ENCODE data around the gene DMXL1.

The DMXL1 gene, protein sequence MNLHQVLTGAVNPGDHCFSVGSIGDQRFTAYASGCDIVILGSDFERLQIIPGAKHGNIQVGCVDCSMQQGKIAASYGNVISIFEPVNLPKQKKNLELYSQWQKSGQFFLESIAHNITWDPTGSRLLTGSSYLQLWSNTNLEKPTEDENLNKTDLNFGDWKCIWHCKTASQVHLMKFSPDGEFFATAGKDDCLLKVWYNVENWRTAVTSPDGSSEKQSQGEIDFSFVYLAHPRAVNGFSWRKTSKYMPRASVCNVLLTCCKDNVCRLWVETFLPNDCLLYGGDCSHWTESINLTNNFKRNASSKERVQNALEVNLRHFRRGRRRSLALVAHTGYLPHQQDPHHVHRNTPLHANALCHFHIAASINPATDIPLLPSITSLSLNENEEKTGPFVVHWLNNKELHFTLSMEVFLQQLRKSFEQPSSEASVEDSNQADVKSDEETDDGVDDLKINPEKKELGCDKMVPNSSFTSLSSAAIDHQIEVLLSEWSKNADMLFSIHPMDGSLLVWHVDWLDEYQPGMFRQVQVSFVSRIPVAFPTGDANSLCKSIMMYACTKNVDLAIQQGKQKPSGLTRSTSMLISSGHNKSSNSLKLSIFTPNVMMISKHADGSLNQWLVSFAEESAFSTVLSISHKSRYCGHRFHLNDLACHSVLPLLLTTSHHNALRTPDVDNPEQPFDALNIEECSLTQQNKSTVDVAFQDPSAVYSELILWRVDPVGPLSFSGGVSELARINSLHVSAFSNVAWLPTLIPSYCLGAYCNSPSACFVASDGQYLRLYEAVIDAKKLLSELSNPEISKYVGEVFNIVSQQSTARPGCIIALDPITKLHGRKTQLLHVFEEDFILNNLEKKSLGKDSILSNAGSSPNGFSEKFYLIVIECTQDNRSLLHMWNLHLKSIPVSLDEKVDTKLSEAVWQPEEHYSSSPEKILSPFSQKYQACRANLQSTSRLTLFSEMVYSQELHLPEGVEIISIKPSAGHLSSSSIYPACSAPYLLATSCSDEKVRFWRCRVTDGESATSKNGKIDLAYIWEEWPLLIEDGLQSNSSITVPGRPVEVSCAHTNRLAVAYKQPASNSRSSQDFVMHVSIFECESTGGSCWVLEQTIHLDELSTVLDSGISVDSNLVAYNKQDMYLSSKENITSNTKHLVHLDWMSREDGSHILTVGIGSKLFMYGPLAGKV (N-terminal part only)

DNA sequence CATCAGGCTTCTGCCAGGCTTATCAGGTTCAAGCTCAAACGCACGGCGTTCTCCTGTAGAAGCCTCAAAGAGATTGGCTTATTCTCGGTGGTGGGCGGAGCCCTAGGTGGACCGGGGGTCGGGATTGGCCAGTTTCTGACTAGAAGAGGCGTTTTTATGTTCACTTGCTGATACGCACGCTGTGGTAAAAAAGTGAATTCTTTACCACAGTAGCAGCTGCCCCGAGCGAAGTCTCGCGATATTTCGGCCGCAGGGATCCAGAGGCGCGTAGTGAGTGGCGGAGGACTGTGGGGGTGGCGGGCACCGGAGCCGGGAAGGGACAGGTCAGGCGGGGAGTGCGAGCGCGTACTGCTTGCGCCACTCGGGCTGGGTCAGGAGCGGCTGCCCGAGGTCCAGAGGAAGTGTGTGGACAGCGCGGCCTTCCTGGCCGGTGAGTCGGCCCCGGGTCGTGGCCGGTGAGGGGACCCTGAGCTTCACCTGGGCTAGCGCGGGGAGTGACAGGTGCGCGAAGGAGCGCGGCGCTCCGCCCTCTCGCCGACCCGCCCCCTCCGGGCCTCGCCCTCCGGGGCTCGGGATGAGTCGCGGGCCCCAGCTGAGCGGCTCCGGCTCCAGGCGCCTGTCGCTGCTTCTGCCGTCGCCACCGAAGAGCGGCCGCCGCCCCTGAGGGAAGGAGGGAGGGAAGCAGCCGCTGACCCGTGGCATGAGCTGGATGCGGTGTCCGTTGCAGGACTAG, at the start of gene DMXL1:
TSS of gene DMXL1 (plus strand) at position 260 of the 733 bp plus-strand sequence. CDS start 483 bp downstream, outside the sequence.
- DNase-seq = peak; percentile 99

DNA sequence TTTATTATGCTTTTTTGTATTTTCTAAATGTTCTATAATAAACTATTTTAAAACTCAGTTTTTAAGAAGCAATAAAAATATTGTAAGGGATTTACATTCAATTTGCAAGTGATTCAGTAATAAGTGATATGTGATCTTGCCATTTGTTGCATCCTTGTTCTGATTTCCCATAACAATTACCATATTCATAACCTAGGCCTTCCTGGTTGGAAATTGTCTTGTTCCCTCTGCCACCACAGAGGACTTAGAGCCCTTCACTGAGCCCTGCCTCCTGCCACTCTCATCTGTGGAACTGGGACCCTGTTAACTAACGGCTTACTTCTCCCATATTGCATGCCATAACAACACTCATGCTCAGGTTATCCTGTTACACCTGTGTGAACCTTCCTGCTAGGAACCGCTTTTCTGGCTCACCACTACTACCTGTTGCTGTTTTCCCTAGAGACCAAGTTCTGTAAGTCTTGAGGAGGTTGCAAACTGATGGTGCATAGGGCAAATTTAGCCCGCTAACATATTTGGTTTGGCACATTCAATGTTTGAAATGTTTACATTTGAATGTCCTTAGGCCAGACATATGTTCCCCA, 49.6 kb upstream of the DMXL1 start:
- no peak for DNase-seq

DNA sequence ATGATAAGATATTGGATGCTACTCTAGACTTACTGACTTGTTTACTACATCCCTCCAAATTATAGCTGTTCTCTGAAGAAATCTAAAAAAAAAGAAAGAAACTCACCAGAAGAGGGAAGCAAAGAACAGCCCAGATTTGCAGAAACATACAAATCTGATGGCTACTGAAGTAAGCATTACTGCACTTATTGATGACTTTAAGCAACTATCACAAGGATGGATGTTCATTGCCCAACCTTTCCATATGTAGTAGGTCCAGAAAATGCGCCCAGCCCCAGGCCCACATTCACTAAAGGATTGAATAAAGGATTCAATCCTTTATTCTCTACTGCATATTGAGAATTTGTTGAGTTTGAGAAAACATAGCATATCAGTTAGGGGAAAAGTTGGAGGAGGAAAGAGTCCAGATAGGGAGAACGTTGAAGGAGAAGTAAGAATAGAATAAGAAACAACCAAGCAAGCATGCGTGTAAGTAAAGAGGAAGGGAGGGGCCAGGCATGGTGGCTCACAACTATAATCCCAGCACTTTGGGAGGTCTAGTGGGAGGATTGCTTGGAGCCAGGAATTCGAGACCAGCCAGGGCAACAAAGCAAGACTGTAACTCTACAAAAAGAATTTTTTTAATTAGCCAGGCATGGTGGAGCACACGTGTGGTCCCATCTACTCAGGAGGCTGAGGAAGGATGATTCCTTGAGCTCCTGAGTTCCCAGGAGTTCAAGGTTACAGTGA, 48.7 kb upstream of the DMXL1 start:
- peak; percentile 51 for DNase-seq

DNA sequence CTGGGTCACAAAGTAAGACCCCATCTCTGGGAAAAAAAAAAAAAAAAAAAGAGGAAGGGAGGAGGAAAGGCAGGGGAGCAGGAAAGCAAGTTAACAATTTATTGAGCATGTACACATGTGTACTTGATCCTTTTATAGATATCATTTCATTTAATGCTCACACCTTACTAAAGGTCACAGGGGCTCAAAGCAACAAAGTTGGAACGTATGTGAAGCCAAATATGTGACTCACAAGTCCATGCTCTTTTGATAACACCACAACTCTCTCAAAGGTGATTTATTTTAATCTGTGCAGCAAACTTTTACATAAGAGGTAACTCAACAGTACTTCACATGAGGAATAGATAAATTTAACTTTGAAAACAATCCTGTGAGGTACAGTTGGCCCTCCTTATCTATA, 48.1 kb upstream of the DMXL1 start:
- no peak for DNase-seq

DNA sequence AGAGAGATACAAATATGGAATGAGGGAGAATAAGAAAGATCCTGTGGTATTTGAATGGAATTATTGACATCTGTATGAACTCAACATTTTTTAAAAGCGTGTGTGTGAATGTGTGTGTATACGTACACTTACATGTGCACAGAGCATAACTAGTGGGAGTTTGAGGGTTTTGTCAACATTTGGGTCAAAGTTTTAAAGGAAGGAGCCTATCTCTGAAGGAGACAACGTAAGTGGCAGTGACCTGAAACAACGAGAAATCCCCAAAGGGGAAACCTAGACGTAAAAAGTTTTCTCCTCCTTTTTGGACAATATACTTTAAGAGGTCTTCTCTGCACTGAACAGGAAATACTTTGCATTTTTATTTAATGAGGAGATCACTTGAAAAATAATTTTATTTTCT, 42.3 kb upstream of the DMXL1 start:
- no peak for DNase-seq

DNA sequence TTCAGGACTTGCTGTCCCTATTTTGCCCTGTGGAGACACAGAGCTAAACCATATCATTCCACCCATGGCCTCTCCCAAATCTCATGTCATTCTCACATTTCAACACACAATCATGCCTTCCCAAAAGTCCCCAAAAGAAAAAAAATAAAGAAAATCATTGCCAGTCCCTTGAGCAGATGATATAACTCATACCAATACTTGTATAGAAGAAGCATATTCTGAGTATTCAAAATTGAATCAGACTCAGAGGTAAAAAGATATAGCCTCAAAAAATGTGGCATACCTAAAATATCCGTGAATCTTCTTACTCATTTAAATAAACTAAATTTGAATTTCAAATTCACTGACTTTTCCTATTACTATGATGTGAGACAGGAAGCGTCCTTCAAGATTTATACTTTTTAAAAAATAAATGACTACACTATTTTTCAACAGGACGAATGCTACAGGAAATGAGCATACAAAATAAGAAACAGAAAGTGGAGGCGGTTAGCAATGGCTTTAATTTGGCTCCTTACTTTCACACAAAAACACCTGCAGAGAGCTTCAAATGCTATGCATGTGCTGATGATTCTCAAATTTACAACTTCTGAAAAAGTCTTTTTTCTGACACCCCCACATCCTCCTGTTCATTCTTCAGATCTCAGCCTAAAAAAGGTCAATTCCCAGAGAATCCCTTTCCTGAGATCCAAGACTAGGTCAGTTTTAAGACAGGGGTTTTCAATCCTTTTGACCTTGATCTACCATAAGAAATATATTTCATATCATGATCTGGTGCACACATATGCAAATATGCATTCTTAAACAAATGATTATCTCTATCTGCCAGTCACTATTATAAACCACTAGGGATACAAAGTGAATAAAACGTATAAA, 39.6 kb upstream of the DMXL1 start:
- DNase-seq = peak; percentile 27

DNA sequence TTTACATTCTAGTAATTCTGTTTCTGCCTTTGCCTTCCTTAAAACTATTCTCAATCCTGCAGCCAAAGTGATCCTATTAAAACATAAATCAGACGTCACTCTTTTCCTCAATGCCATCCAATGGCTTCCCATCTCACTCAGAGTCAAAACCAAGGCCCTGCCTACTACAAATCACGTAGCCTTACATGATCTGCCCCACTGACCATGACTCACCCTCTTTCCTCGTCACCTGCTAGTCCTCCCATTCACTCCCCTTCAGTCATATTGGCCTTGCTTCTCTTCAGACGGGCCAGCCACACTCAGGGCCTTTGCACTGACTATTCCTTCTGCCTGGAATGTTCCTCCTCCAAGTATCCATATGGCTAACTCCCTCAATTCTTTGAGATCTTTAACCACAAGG, 39.0 kb upstream of the DMXL1 start:
- no peak for DNase-seq

DNA sequence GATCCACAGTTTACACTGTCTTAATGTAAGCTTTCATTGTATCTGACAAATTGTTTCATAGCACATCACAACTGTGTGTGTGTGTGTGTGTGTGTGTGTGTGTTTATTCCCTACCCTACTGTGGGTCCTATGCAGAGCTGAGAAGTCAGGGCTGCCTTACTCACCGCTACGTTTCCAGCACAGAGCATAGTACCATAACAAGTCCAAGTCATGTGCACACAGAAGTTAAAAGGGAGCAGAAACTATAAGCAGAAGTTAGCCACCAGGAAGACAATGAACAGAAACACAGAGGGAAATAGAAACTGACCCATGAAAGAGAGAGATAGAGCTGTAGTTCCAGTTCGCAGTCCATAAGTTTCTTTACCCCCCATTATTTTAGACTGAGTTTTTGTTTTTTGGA, 38.2 kb upstream of the DMXL1 start:
- DNase-seq = no peak

DNA sequence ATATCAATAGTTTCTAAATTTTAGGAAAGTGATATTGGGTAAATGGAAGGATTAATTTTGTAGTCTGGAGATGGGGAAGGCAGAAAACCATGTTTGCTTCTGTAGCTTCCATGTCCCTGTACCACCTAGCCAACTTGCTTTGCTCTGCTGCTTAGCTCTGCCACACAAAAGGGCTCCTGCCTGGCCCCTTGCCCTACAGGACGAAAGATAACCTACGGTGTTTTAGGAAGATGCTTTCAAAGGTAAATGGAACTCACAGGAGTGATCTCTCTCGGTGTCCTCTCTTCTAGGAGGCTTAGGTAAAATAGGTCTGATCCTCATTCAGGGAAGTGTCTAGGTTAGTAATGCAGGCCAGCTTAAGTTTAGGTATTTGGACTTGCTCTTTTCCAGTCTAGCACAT, 37.8 kb upstream of the DMXL1 start:
- no peak for DNase-seq

DNA sequence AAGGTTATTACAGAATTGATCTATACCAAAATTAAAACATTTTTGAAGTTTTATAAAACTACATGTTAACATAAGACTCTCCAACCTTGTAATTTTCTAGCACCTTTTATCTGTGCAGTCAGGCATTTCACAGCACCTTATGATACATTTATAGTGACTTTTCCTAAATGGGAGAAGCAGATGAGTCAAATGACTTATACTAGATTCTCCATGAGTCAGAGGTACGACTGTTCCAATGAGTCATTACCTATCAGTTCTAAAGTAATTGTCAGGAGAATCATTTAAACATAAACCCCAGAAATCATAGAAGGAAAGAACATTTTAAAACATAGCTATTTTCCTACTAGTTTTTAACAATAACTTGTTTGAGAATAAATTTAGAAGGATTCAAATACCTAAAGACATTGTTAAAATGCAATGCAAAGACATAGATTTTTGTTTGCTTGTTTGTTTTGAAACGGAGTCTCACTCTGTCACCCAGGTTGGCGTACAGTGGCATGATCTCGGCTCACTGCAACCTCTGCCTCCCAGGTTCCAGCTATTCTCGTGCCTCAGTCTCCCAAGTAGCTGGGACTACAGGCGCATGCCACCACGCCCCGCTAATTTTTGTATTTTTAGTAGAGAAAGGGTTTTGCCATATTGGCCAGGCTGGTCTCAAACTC, 34.7 kb upstream of the DMXL1 start:
- DNase-seq = no peak

DNA sequence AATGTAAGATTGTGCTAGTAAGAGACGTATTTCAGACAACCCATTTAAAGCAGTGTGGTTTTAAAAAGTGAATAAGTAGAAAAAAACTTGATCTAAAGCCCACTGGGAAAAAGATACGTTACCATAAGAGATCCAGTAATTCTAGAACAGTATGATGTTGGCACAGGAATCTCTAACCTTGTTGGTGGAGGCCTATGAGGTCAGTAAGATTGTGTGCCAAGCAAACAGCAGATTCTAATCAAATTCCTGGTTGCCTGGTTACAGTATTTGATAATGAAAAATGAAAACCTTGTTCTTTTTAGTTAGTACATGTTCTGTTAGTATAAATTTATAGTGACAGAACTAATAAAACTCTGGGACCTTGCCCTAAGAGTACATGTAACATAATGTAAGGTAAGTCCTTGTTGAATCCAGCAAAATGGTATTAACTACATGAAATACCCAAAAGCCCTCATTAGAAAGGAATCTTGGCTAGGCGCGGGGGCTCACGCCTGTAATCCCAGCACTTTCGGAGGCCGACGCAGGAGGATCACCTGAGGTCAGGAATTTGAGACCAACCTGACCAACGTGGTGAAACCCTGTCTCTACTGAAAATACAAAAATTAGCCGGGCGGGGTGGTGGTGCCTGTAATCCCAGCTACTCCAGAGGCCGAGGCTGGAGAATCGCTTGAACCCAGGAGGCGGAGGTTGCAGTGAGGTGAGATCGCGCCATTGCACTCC, 33.2 kb upstream of the DMXL1 start:
- DNase-seq = no peak

DNA sequence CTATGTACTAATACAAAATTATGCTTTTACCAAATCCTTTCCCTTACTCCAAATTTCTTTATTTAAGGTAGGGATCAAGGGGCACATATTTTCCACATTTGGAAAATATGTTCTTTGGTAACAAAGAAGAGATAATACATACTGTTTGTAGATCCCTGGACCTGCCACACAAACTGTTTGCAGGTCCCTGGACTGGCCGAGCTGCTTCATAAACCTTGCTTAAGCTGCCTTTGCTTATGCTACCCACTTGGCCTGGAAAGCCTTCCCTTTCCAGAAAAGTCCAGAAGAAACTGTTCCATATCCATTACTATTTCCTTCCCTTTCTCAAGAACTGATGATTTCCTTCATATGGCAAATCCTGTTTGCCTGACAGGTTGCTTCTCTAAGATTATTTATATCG, 22.6 kb upstream of the DMXL1 start:
- no peak for DNase-seq

DNA sequence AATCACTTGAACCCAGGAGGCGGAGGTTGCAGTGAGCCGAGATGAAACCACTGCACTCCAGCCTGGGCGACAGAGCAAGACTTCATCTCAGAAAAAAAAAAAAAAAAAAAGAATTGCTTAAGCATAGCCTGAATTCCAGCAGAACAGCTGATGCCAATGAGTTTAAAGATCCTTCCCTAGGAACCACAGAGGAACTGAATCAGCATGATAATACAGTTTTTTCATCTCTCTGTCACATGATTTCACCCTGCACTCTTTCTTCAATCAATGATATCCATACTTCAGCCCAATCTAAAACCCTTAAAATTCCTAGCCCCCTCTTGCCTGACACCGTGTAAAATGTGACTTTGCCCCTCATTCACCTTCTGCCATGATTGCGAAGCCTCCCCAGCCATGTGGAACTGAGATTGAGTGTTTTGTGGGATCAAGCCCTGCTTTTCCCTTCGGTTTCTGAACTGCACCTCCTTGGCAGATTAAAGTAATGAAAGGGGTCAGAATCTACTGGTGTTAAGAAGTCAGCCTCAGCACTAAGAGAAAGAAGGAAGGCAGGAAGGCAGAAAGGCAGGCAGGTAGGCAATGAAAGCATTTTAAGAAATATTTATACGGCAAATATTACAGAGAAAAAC, 20.9 kb upstream of the DMXL1 start:
- DNase-seq = no peak

DNA sequence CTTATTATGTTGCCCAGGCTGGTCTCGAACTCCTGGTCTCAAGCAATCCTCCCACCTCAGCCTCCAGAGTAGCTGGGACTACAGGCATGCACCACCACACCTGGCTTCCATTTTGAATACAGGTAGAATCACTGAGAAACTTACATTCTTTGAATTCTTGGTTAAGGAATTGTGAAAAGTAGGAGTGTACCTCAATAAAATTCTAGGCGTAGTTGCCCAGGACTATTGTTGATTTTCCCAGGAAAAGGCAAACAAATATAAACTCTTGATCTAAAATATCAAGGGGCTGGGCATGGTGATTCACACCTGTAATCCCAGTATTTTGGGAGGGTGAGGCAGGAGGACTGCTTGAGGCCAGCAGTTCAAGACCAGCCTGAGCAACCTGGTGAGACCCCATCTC, 16.8 kb upstream of the DMXL1 start:
- no peak for DNase-seq

DNA sequence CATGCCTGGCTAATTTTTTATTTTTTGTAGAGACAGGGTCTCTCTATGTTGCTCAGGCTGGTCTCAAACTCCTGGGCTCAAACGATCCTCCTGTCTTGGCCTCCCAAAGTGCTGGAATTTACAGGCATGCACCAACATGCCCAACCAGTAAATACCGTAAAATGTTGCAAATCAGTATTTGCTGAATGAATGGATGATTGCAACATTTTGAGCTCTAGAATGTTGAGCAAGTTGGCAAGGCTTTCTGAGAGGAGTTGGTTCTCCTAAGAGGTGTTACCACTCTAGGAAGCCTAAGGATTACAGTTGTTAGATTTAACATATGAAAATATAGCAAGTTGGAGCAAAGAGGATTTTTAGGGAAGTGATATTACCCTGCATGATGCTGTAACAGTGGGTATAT, 15.6 kb upstream of the DMXL1 start:
- no peak for DNase-seq

DNA sequence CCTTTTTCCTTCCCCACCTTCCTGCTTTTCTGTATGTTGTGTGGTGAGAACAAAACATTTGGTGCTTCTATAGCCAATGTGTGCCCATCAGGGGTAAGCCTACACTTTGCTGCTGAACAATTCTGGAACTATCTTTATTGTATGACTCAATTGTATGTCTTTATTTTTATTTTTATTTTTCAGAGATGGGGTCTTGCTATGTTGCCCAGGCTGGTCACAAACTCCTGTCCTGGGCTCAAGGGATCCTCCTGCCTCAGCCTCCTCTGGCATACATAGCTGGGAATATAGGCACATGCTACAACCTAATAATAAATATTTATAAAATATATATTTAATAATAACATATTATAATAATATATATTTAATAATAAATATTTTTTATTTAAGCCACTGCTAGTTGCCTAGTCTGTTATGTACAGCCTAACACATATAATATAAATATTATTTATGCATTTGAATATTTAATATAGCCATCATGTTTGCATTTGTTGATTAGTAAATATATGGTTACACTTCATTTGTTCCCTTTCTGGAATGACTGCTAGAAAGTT, 11.8 kb upstream of the DMXL1 start:
- no peak for DNase-seq

DNA sequence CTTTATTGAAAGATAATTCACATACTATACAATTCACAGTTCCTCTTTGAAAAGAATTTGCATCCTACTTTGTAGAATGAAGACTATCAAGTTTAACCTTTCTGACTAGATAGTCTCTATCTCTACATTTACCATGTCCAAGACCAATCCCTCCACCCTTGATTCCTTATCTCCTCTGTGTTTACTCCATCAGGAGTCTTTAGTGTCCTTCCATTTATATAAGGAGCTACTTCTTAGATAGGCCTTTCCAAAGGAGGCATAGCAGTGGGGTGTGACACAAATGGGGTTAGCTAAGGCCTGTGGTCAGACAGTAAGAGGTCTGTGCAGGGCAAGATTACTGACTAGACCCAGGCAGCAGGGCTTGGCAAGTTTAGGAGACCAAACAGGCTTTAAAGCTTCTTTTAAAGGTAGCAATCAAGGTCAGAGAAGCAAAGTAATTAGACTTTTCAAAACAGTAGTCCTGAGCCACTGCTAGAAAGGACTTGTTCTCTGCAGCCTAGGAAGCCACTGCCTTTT, 11.1 kb upstream of the DMXL1 start:
- DNase-seq = no peak

Data from CD4-positive, alpha-beta T cell treated with Interleukin-17A for 1 hour (primary cell).